Liver (tissue), 9 donors: ENCODE results near the gene HTR3C. TPM values are rescaled to one million over a fixed set of nuclear protein-coding genes. Genes with fewer than 3 reads are reported as not detected.

Experiments used
- DNase-seq: peaks from one replicate; pipeline ENCODE4 v3.0.0-alpha.2; 2017; ENCODE audit warnings: low spot score
- H3K27ac ChIP-seq, 2 donors: one replicate each; pipeline ENCODE4 v1.7.0; 2013; ENCODE audit warnings: inconsistent platforms in 2 of 2, low read length in 2 of 2, control low read depth in 1 of 2, low read depth in 1 of 2, mild to moderate bottlenecking in 1 of 2
- H3K27me3 ChIP-seq, 4 donors: one replicate each; pipeline versions ENCODE4 v1.6.1 to v1.7.0; 2013; ENCODE audit warnings: low read length in 3 of 4, inconsistent platforms in 1 of 4, mild to moderate bottlenecking in 1 of 4, moderate library complexity in 1 of 4; ENCODE audit not compliant: control insufficient read depth in 4 of 4, insufficient read depth in 4 of 4
- H3K36me3 ChIP-seq, 4 donors: one replicate each; pipeline versions ENCODE4 v1.6.1 to v1.7.0; 2013; ENCODE audit warnings: low read length in 3 of 4, mild to moderate bottlenecking in 3 of 4, low read depth in 1 of 4, moderate library complexity in 1 of 4; ENCODE audit not compliant: control insufficient read depth in 4 of 4, insufficient read depth in 3 of 4
- H3K4me1 ChIP-seq, 4 donors: one replicate each; pipeline versions ENCODE4 v1.6.1 to v1.7.0; 2013; ENCODE audit warnings: low read length in 3 of 4, mild to moderate bottlenecking in 3 of 4, moderate library complexity in 1 of 4; ENCODE audit not compliant: control insufficient read depth in 4 of 4, insufficient read depth in 4 of 4
- H3K4me3 ChIP-seq, 3 donors: one replicate each; pipeline versions ENCODE4 v1.6.1 to v1.7.0; 2013; ENCODE audit warnings: low read length in 3 of 3, control low read depth in 1 of 3, low read depth in 1 of 3, mild to moderate bottlenecking in 1 of 3
- H3K9ac ChIP-seq, 2 donors: one replicate each; pipeline ENCODE4 v1.7.0; 2013; ENCODE audit warnings: low read length in 2 of 2, mild to moderate bottlenecking in 2 of 2, moderate library complexity in 2 of 2, control low read depth in 1 of 2, low read depth in 1 of 2
- H3K9me3 ChIP-seq, 4 donors: one replicate each; pipeline versions ENCODE4 v1.6.1 to v1.7.0; 2013; ENCODE audit warnings: low read length in 3 of 4; ENCODE audit not compliant: control insufficient read depth in 4 of 4
- EGR1 ChIP-seq, 2 donors: IDR thresholded peaks; 2 replicates each; pipeline ENCODE4 v1.6.1; 2016 to 2018; ENCODE audit warnings: antibody characterized with exemption in 2 of 2, low read depth in 2 of 2
- FOXA1 ChIP-seq: IDR thresholded peaks from 2 replicates; pipeline ENCODE4 v1.6.1; 2016; ENCODE audit warnings: antibody characterized with exemption
- GABPA ChIP-seq, 2 donors: IDR thresholded peaks in 1 of 2; conservative IDR thresholded peaks in 1 of 2; 2 replicates each; pipeline ENCODE4 v1.6.1; 2016; ENCODE audit warnings: antibody characterized with exemption in 2 of 2, mild to moderate bottlenecking in 1 of 2, moderate library complexity in 1 of 2
- HNF4A ChIP-seq, 2 donors: conservative IDR thresholded peaks; 2 replicates each; pipeline ENCODE4 v1.6.1; 2016; ENCODE audit warnings: antibody characterized with exemption in 2 of 2, mild to moderate bottlenecking in 2 of 2
- HNF4G ChIP-seq: IDR thresholded peaks from 2 replicates; pipeline ENCODE4 v1.6.1; 2016; ENCODE audit warnings: antibody characterized with exemption
- JUND ChIP-seq, 2 donors: IDR thresholded peaks; 2 replicates each; pipeline ENCODE4 v1.6.1; 2016; ENCODE audit warnings: antibody characterized with exemption in 2 of 2
- NR2F2 ChIP-seq: IDR thresholded peaks from 2 replicates; pipeline ENCODE4 v1.6.1; 2016; ENCODE audit warnings: antibody characterized with exemption
- RAD21 ChIP-seq, 2 donors: IDR thresholded peaks; 2 replicates each; pipeline ENCODE4 v1.6.1; 2016; ENCODE audit warnings: antibody characterized with exemption in 2 of 2, mild to moderate bottlenecking in 2 of 2
- RXRA ChIP-seq, 2 donors: IDR thresholded peaks; 2 replicates each; pipeline ENCODE4 v1.6.1; 2017 to 2018; ENCODE audit warnings: antibody characterized with exemption in 2 of 2, mild to moderate bottlenecking in 1 of 2
- SP1 ChIP-seq: IDR thresholded peaks from 2 replicates; pipeline ENCODE4 v1.6.1; 2018; ENCODE audit warnings: antibody characterized with exemption, mild to moderate bottlenecking
- TAF1 ChIP-seq: conservative IDR thresholded peaks from 2 replicates; pipeline ENCODE4 v1.6.1; 2016; ENCODE audit warnings: antibody characterized with exemption, mild to moderate bottlenecking
- YY1 ChIP-seq: IDR thresholded peaks from 2 replicates; pipeline ENCODE4 v1.6.1; 2016; ENCODE audit warnings: antibody characterized with exemption, mild to moderate bottlenecking
- WGBS: extraction: QIAGEN DNeasy Blood & Tissue Kit; methylation state at CpG from one replicate; pipeline ENCODE4 v1.1.7; 2013; 5-methylcytosine and 5-hydroxymethylcytosine counted together
- polyA plus RNA-seq, 2 donors: library from polyadenylated mRNA; stranded (reverse) in 1 of 2; unstranded in 1 of 2; fragments of 200-250 nt in 1 of 2; fragments of >200 nt in 1 of 2; fragmentation: Nextera tagmentation in 1 of 2; extraction: Ambion mirVana in 1 of 2; gene quantifications; one replicate each; pipeline versions ENCODE4 v1.2.1 to v1.2.3, GENCODE V29; 2013 to 2015
- total RNA-seq, 2 donors: library from RNA; depleted of rRNA; stranded (reverse); fragments of >200 nt; gene quantifications; one replicate each; pipeline ENCODE4 v1.2.3, GENCODE V29; 2014
- TF ChIP-seq, protein P1 (sequence below): IDR thresholded peaks from 2 replicates; pipeline ENCODE4 v1.6.1; 2016; ENCODE audit warnings: antibody characterized with exemption, mild to moderate bottlenecking
- TF ChIP-seq, protein P2 (sequence below): fragments of 150-350 bp; IDR thresholded peaks from 2 replicates; pipeline ENCODE4 v1.5.1; 2017; ENCODE audit warnings: improper control_type of control experiment, low read depth, low read length; ENCODE audit not compliant: missing input control
- TF ChIP-seq, protein P3 (sequence below): IDR thresholded peaks from 2 replicates; pipeline ENCODE4 v1.6.1; 2016; ENCODE audit warnings: antibody characterized with exemption
- TF ChIP-seq, protein P4 (sequence below): IDR thresholded peaks from 2 replicates; pipeline ENCODE4 v1.6.1; 2016; ENCODE audit warnings: antibody characterized with exemption
- donor health status: healthy.
- donor health status: healthy.
- donor health status: healthy.
- donor health status: healthy.
- donor health status: healthy.

The HTR3C gene
- total and polyA plus RNA-seq, 4 donors, result not detected

GRCh38 chr3:184016811-184017671, 35.8 kb upstream of the HTR3C start:
- TF ChIP-seq EGR1 (IDR thresholded peaks at IDR 0.05; ENCODE audit: low read depth in 2 of 2), result no peak
- peak; percentile 48 to 54 for TF ChIP-seq RAD21 (IDR thresholded peaks at IDR 0.05)
- TF ChIP-seq HNF4A (conservative IDR thresholded peaks at IDR 0.05), result no peak
- no peak for TF ChIP-seq SP1
- no peak for TF ChIP-seq RXRA (IDR thresholded peaks at IDR 0.05)
- TF ChIP-seq YY1, result no peak
- TF ChIP-seq, protein P1, sequence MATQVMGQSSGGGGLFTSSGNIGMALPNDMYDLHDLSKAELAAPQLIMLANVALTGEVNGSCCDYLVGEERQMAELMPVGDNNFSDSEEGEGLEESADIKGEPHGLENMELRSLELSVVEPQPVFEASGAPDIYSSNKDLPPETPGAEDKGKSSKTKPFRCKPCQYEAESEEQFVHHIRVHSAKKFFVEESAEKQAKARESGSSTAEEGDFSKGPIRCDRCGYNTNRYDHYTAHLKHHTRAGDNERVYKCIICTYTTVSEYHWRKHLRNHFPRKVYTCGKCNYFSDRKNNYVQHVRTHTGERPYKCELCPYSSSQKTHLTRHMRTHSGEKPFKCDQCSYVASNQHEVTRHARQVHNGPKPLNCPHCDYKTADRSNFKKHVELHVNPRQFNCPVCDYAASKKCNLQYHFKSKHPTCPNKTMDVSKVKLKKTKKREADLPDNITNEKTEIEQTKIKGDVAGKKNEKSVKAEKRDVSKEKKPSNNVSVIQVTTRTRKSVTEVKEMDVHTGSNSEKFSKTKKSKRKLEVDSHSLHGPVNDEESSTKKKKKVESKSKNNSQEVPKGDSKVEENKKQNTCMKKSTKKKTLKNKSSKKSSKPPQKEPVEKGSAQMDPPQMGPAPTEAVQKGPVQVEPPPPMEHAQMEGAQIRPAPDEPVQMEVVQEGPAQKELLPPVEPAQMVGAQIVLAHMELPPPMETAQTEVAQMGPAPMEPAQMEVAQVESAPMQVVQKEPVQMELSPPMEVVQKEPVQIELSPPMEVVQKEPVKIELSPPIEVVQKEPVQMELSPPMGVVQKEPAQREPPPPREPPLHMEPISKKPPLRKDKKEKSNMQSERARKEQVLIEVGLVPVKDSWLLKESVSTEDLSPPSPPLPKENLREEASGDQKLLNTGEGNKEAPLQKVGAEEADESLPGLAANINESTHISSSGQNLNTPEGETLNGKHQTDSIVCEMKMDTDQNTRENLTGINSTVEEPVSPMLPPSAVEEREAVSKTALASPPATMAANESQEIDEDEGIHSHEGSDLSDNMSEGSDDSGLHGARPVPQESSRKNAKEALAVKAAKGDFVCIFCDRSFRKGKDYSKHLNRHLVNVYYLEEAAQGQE, result no peak
- TF ChIP-seq, protein P2, sequence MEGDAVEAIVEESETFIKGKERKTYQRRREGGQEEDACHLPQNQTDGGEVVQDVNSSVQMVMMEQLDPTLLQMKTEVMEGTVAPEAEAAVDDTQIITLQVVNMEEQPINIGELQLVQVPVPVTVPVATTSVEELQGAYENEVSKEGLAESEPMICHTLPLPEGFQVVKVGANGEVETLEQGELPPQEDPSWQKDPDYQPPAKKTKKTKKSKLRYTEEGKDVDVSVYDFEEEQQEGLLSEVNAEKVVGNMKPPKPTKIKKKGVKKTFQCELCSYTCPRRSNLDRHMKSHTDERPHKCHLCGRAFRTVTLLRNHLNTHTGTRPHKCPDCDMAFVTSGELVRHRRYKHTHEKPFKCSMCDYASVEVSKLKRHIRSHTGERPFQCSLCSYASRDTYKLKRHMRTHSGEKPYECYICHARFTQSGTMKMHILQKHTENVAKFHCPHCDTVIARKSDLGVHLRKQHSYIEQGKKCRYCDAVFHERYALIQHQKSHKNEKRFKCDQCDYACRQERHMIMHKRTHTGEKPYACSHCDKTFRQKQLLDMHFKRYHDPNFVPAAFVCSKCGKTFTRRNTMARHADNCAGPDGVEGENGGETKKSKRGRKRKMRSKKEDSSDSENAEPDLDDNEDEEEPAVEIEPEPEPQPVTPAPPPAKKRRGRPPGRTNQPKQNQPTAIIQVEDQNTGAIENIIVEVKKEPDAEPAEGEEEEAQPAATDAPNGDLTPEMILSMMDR, result peak; percentile 87
- no peak for TF ChIP-seq TAF1
- TF ChIP-seq JUND (IDR thresholded peaks at IDR 0.05), result no peak
- no peak for TF ChIP-seq NR2F2
- no peak for TF ChIP-seq FOXA1
- TF ChIP-seq, protein P3, sequence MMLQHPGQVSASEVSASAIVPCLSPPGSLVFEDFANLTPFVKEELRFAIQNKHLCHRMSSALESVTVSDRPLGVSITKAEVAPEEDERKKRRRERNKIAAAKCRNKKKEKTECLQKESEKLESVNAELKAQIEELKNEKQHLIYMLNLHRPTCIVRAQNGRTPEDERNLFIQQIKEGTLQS, result no peak
- TF ChIP-seq, protein P4, sequence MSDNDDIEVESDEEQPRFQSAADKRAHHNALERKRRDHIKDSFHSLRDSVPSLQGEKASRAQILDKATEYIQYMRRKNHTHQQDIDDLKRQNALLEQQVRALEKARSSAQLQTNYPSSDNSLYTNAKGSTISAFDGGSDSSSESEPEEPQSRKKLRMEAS, result no peak
- TF ChIP-seq HNF4G, result no peak
- TF ChIP-seq GABPA (IDR thresholded peaks at IDR 0.05 in 1 of 2, conservative IDR thresholded peaks at IDR 0.05 in 1 of 2), result no peak
- peak; percentile 78 for DNase-seq
- Histone ChIP-seq H3K27ac (peak overlapping the region; percentile 60 to 67), H3K4me3 (peak overlapping the region; percentile 70 to 98 (median 90)), H3K4me1 (peaks cover 0 to 12% (median 6%) of the 10 kb centered on the region in 4 donors), H3K36me3 (peaks cover 0 to 6% (median under 1%) of the 10 kb centered on the region in 4 donors), H3K9me3 (no peaks in the 10 kb centered on the region), H3K27me3 (no peaks in the 10 kb centered on the region), H3K9ac (peak overlapping the region; percentile 5 to 76)
- WGBS, result 17% methylated on average over 57 of the region's 57 CpGs
